ENCODE results near the gene VAV1.
"Not testable (repeated sequence)": the region's sequence is repeated elsewhere in the genome, so short reads cannot be mapped to it uniquely, and the experiment has no call there.

Gene VAV1

DNA sequence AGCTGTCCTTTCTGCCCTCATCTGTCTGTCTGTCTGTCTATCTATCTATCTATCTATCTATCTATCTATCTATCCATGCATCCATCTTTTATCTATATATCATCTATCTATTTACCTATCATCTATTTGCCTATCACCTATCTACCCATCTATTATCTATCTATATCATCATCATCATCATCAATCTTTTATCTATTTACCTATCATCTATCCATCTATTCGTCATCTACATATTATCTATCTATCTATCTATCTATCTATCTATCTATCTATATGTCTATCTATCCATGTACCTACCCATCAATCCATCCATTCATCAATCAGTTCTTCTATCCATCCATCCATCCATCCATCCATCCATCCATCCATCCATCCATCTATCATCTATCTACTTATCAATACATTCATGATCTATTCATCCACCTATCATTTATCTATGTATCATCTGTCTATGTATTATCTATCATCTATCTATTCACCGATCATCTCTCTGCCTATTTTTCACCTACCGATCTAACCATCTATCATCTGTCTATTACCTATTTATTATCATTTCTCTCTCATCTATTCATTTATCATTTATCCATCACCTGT is 65.7 kb downstream of the VAV1 start:
- in situ Hi-C loops (cut with HindIII; ENCODE audit: low sequenced_read_pairs), result loop anchor here (10.0 kb wide), 2 partner anchors 163 to 373 kb away; partner anchors contain the start of genes CRB3 and TNFSF14

DNA sequence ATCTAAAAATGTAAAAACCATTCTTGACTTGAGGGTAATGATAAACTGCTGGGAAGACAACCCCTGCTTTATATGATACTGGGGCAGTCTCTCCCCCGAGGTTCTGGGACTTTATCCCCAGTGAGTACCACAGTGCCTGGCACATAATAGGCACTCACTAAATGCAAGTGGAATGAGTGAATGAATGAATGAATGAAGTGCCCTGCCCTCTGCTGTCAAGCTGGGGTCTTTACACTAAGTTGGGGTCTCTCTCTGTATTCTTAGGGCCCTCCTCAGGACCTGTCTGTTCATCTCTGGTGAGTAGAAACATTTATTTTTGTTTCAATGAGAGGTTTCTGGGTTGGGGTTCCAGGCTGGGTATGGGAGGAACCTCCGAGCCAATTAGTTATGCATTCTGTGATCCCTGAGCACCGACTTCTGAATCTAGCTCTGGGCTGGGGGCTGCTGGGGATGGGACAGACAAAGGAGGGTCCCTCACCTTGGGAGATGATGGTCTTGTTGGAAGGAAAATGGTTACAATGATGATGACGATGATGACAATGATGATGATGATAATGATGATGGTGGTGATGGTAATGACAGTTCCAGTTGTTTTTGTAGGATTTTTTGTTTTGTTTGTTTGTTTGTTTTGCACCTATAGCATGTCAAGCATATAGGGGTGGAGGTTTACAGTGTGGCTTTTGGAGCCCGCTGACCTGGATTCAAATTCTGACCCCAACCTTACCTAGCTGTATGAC is 70.5 kb downstream of the VAV1 start:
- in situ Hi-C loops (cut with HindIII; ENCODE audit: low sequenced_read_pairs), result no loop called here

DNA sequence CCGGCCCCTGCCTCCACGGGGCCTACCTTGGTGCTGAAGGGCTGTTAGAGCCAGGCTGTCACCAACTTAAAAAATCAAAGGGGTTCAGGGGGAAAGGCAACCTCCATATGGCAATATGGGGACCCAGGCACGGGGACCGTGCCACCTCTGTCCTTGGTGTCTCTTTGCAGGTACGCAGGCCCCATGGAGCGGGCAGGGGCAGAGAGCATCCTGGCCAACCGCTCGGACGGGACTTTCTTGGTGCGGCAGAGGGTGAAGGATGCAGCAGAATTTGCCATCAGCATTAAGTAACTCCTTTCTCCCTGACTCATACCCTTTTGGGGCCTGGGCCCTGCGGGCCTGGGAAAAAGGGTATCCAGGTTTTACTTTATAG is 75.3 kb downstream of the VAV1 start:
- in situ Hi-C loops (cut with HindIII; ENCODE audit: low sequenced_read_pairs), result no loop called here

DNA sequence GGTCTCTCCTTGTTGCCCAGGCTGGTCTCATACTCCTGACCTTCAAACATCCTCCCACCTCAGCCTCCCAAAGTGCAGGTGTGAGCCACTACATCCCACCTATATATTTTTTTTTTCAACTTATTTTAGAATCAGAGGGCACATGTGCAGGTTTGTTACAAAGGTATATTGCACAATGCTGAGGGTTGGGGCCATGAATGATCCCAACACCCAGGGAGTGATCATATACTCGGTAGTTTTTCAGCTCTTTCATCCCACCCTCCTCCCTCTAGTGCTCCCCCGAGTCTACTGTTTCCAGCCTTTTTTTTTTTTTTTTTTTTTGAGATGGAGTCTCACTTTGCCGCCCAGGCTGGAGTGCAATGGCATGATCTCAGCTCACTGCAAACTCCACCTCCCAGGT is 76.5 kb downstream of the VAV1 start:
- in situ Hi-C loops (cut with HindIII; ENCODE audit: low sequenced_read_pairs), result no loop called here

DNA sequence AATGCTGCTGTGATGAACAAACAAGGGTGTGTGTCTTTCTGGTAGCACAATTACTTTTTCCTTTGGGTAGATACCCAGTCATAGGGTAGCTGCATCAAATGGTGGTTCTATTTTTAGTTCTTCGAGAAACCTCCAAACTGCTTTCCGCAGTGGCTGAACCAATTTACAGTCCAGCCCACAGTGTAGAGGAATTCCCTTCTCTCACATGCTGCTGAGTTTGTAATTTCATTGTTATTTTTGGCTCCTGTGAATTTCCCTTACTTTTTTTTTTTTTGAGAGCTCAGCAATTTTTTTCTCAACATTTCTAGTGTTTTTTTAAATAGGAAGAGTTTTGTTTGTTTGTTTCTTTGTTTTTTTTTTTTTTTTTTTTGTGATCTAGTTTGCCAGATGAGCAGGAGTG is 77.4 kb downstream of the VAV1 start:
- in situ Hi-C loops (cut with HindIII; ENCODE audit: low sequenced_read_pairs), result no loop called here

DNA sequence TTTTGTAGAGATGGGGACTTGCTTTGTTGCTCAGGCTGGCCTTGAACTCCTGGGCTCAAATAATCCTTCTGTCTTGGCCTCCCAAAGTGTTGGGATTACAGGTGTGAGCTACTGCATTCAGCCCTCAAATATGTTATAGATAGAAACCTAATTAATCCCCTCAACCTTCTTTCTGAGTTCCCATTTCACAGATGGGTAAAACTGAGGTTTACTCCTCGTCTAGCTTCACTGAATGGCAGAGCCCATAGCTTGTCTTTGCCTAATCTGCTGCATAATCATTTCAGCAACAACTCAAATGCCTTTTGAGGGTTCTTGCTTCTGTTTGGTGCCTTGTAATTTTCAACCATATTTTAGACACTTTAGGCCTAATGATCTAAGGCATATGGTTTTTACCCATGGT is 78.9 kb downstream of the VAV1 start:
- in situ Hi-C loops (cut with HindIII; ENCODE audit: low sequenced_read_pairs), result no loop called here

DNA sequence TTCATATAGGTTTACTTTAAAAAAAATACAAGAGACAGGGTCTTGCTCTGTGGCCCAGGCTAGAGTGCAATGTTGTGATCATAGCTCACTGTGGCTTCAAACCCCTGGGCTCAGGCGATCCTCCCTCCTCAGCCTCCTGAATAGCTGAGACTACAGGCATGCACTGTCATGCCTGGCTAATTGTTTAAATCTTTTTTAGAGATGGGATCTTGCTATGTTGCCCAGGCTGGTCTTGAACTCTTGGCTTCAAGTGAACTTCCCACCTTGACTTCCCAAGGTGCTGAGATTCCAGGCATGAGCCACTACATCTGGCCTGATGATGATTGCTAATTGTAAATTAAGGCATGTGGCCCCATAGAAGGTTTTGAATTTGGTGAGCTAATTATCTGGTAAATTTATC is 79.5 kb downstream of the VAV1 start:
- in situ Hi-C loops (cut with HindIII; ENCODE audit: low sequenced_read_pairs), result no loop called here

DNA sequence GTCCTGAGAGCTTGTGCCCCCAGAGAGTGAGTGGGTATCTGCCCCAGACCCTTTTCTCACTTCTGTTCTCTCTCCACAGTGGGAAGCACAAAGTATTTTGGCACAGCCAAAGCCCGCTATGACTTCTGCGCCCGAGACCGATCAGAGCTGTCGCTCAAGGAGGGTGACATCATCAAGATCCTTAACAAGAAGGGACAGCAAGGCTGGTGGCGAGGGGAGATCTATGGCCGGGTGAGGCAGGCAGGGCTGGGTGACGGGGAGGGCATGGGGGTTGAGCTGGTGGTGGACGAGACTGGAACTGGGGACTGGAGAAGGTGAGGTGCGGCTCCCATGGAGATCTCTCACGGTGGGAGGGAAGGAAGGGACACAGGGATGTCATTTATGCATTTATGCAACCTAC is 81.4 kb downstream of the VAV1 start:
- in situ Hi-C loops (cut with HindIII; ENCODE audit: low sequenced_read_pairs), result no loop called here

DNA sequence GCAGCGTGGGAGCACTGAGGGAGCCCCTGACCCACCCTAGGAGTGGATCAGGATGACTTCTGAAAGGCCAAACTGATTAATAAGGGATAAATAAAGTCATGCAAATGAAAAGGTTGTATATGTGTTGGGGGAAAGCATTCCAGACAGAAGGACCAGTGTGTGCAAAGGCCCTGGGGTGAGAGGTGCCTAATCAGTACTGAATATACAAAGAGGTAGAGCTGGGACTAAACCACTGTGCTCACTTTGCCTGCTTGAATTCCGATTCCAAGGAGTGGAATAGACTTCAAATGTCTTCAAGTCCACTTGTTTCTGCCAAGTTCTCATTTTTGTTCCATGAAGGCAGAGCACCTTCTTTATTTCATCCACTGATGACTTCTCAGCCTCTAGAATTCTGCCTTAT is 82.2 kb downstream of the VAV1 start:
- in situ Hi-C loops (cut with HindIII; ENCODE audit: low sequenced_read_pairs), result no loop called here

DNA sequence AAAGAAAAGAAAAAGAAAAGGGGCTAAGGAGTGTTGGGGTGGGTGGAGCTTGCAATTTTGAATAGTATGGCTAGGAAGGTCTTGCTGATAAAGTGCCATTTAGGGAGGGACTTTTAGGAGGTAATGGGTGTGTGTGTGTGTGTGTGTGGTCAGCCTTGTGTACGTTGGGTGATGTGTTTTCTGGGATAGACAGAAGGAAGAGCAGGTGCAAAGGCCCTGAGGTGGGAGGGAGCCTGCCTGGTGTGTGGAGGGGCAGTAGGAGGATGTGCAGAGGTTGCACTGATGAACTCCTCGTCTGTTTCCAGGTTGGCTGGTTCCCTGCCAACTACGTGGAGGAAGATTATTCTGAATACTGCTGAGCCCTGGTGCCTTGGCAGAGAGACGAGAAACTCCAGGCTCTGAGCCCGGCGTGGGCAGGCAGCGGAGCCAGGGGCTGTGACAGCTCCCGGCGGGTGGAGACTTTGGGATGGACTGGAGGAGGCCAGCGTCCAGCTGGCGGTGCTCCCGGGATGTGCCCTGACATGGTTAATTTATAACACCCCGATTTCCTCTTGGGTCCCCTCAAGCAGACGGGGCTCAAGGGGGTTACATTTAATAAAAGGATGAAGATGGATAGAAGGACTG is 84.4 kb downstream of the VAV1 start:
- in situ Hi-C loops (cut with HindIII; ENCODE audit: low sequenced_read_pairs), result no loop called here

DNA sequence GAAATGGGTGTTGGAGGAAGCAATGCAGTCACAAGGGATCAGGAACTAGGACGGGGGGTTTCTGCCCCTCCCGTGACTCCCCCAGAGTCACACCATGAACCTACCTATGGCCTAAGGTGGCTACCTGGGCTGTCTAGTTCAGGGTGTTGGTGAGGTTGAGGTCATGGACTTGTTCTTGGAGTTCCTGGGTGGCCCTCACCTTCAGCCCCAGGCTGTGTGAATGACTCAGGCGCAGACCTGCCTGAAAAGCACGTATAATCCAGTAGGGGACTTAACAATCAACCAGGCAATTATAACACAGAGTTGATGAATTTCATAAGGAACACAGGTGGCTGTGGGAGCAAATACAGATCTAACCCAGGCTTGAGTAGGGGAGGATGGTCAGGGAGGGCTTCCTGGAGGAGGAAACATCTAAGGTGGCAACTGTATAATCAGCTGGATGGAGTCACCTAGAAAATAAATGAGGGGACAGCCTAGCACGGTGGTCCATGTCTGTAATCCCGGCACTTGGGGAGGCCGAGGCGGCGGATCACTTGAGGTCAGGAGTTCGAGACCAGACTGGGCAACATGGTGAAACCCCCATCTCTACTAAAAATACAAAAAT is 89.3 kb downstream of the VAV1 start:
- in situ Hi-C loops (cut with HindIII; ENCODE audit: low sequenced_read_pairs), result no loop called here

DNA sequence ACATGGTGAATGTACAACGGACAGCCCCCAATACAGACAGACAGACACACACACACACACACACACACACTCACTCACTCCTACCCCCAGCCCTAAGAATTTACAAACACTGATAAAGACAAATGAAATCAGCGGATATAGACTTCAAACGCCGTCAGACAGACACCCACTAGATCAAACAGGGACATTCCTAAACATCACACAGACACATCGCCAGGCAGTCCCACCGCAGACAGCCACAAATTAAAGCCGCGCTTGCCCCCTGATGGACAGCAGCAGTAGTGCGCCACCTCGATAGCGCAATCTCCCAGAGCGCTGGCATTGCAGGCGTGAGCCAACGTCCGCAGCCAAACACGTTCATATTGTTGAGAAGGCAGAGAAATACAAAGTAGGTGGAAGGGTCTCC is 90.2 kb downstream of the VAV1 start:
- in situ Hi-C loops (cut with HindIII; ENCODE audit: low sequenced_read_pairs), result no loop called here

DNA sequence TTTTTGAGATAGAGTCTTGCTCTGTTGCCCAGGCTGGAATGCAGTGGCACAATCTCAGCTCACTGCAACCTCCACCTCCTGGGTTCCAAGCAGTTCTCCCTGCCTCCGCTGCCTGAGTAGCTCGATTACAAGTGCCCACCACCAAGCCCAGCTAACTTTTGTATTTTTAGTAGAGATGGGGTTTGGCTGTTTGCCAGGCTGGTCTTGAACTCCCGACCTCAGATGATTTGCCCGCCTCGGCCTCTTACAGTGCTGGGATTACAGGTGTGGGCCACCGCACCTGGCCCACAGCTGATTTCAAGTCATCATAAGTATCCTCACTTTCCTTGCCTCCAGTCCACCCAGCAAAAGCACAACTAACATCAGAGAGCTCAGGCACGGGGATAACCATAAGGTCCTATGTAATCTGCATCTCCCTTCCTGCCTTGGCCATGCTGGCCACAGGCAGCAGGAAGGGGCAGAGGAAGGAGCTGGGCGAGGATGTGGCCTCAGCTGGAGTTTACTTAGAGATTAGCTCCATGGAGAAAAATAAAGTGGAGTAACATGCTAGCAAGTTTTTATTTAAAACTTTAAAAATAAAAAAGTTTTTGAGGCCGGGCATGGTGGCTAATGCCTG is 91.9 kb downstream of the VAV1 start:
- in situ Hi-C loops (cut with HindIII; ENCODE audit: low sequenced_read_pairs), result no loop called here

DNA sequence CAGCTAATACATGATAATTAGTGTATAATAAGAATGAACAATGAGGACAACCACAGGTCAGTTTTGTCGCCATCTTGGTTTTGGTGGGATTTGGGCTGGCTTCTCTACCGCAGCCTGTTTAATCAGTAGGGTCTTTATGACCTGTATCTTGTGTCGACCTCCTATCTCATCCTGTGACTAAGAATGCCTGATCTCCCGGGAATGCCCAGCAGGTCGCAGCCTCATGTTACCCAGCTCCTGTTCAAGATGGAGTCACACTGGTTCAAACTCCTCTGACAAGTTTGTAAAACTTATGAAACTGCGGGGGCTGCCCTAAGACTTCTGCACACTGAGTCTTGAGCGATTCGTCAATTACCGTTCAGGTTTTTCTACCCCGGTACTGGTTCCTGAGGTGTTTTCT is 93.3 kb downstream of the VAV1 start:
- in situ Hi-C loops (cut with HindIII; ENCODE audit: low sequenced_read_pairs), result no loop called here

DNA sequence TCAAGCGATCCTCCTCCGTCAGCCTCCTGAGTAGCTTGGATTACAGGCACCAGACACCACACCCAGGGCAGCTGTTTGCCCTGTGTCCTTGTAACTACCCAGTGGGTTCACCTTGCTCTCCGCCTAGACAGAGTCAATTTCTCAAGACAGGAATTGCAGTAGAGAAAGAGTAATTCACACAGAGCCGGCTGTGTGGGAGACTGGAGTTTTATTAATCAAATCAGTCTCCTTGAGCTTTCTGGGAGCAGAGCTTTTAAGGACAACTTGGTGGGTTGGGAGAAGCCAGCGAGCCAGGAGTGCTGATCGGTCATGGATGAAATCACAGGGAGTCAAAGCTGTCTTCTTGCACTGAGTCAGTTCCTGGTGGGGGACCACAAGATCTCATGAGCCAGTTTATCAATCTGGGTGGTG is 94.2 kb downstream of the VAV1 start:
- in situ Hi-C loops (cut with HindIII; ENCODE audit: low sequenced_read_pairs), result no loop called here

DNA sequence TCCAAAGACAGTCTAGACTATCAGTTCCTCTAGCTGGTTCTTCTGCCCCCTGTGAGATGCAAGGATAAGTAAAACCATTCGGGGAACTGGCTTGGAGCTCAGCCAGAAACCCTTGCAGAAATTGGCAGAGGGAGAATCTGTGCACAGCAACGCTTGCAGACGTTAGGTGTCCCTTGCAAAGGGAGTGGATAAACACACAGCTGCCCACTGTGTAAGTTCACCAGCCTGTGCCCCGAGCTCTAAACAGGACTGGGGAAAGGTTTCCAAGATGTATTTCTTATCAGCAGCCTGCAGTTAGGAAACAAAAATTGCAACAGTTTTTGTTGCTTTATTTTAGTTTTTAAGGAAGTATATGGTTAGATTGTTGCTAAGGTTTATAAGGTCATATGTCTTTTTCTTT is 95.8 kb downstream of the VAV1 start:
- in situ Hi-C loops (cut with HindIII; ENCODE audit: low sequenced_read_pairs), result no loop called here

DNA sequence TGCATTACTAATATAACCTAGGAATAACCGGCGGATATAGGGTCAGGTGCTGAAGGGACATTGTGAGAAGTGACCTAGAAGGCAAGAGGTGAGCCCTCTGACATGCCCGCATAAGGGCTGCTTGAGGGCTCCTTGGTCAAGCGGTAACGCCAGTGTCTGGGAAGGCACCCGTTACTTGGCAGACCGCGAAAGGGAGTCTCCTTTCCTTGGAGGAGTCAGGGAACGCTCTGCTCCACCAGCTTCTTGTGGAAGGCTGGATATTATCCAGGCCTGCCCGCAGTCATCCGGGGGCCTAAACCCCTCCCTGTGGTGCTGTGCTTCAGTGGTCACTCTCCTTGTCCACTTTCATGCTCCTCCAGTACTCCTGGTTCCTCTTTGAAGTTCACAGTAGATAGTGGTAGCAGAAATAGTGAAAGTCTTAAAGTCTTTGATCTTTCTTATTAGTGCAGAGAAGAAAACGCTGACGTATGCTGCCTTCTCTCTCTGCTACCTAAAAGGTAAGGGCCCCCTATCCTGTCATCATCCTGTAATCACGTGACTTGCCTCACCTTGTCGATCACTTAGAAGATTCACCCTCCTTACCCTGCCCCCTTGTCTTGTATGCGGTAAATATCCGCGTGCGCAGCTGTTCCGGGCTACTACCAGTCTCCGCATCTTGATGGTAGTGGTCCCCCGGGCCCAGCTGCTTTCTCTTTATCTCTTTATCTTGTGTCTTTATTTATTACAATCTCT is 96.8 kb downstream of the VAV1 start:
- in situ Hi-C loops (cut with HindIII; ENCODE audit: low sequenced_read_pairs), result not testable (repeated sequence)

DNA sequence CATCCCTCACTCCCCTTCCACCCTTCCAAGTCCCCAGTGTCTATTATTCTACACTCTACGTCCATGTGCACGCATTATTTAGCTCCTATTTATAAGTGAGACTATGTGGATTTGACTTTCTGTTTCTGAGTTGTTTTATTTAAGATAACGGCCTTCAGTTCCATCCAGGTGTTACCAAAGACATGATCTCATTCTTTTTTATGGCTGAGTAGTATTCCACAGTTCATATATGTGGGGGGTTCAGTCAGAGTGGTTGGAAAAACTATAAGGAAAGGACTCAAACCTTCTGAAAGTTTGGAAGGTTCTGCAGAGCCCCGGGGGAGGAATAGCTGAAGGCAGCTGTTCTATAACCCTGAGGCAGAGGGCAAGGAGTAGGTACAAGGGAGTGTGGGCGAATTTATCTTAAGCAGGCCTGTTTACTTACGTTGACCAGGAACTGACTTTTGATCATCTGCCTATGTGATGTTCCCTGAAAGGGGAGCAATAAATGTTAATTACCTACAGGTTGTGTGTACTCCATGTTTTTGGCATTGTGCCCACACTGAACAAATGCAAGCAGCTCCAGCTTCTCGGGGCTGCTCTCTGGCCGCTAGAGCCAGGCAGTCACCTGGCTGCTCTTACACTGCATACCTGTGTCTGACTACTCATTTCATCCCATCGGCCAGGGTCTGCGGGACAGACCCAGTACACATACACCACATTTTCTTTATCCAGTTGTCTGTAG is 101.4 kb downstream of the VAV1 start:
- in situ Hi-C loops (cut with HindIII; ENCODE audit: low sequenced_read_pairs), result no loop called here

DNA sequence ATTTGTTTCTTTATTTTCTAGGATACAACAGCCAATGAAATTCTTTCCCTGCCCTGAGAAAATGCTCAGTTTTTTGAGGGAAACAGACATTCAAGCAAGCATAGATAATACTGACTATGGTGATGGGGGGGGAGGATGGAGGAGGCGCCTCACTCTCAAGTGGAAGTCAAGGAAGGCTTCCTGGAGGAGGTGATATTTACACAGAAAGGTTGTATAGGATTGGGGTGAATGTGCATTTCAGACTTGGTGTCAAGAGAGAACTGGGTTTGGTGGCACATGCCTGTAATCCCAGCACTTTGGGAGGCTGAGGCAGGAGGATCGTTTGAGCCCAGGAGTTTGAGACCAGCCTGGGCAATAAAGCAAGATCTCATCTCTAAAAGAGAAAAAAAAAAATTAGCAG is 102.7 kb downstream of the VAV1 start:
- in situ Hi-C loops (cut with HindIII; ENCODE audit: low sequenced_read_pairs), result no loop called here

DNA sequence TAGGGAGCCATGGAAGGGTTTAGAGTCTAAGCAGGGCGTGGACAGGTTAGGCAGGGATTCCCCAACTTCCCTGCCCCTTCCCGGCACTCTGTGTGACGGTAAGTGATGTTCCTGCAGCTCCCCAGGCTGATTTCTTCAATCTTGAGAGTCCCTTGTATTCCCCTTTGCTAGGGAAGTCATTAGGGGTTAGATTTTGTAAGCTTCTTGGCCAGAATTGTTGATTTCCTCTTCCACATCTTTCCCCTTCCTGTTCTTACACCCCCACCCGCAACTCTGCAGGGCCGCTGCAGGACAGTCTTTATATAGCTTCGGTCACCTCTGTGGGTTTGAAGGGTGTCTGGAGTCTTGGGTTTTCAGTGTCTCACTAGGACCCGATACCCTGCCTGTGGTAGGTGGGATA is 104.2 kb downstream of the VAV1 start:
- in situ Hi-C loops (cut with HindIII; ENCODE audit: low sequenced_read_pairs), result no loop called here

Data from endothelial cell of hepatic sinusoid (primary cell).